Measurements from ENCODE around the gene PHRF1.

GRCh38 chr11:589798-590197, 13.5 kb downstream of the PHRF1 start:
- no peak for TF ChIP-seq CTCF (IDR thresholded peaks at IDR 0.05)
- no peak for TF ChIP-seq POLR2A (IDR thresholded peaks at IDR 0.05)

Measured in heart left ventricle (tissue), 13 donors.